AG04449 (cell line): Measurements from ENCODE around the gene RCN1.

Experiments used
- CTCF ChIA-PET: fragments of 350-600 bp; formaldehyde crosslinking; extraction: SDS; loops from one replicate; lab custom pipeline; 2021; ENCODE audit warnings: antibody characterized with exemption; lab: Yijun Ruan, JAX
- POLR2A ChIA-PET: fragments of 400-600, 350-600 bp; formaldehyde crosslinking; extraction: SDS; loops from one replicate; lab custom pipeline; 2020; ENCODE audit warnings: antibody characterized with exemption, inconsistent platforms; lab: Yijun Ruan, JAX
- DNase-seq: peaks from one replicate; pipeline ENCODE4 v3.0.0-alpha.2; 2010; ENCODE audit warnings: low read depth, low spot score
- H3K4me3 ChIP-seq: 2 replicates; pipeline ENCODE4 v1.5.1; 2011; ENCODE audit warnings: low read depth, mild to moderate bottlenecking, control low read depth, low read length
- TF ChIP-seq, protein P1 (sequence below): IDR thresholded peaks from one replicate; pipeline ENCODE4 v1.5.1; 2011; ENCODE audit warnings: mild to moderate bottlenecking, moderate library complexity, low read length, control low read depth, inconsistent platforms; ENCODE audit not compliant: insufficient read depth; ENCODE audit errors: missing control alignments

RCN1 gene

GRCh38 chr11:32081901-32082300 is 9.0 kb upstream of the RCN1 start:
- CTCF ChIA-PET = interaction anchor here (0.9 to 3.0 kb wide), 3 partner anchors 9 to 29 kb away, joined by 3 to 27 read pairs (median 5); no protein-coding TSS in a partner anchor
- POLR2A ChIA-PET = interaction anchor here (2.0 kb wide), 1 partner anchor 9 kb away, joined by 6 read pairs; the partner anchor contains the start of gene RCN1
- TF ChIP-seq, protein P1, sequence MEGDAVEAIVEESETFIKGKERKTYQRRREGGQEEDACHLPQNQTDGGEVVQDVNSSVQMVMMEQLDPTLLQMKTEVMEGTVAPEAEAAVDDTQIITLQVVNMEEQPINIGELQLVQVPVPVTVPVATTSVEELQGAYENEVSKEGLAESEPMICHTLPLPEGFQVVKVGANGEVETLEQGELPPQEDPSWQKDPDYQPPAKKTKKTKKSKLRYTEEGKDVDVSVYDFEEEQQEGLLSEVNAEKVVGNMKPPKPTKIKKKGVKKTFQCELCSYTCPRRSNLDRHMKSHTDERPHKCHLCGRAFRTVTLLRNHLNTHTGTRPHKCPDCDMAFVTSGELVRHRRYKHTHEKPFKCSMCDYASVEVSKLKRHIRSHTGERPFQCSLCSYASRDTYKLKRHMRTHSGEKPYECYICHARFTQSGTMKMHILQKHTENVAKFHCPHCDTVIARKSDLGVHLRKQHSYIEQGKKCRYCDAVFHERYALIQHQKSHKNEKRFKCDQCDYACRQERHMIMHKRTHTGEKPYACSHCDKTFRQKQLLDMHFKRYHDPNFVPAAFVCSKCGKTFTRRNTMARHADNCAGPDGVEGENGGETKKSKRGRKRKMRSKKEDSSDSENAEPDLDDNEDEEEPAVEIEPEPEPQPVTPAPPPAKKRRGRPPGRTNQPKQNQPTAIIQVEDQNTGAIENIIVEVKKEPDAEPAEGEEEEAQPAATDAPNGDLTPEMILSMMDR = no peak

DNA sequence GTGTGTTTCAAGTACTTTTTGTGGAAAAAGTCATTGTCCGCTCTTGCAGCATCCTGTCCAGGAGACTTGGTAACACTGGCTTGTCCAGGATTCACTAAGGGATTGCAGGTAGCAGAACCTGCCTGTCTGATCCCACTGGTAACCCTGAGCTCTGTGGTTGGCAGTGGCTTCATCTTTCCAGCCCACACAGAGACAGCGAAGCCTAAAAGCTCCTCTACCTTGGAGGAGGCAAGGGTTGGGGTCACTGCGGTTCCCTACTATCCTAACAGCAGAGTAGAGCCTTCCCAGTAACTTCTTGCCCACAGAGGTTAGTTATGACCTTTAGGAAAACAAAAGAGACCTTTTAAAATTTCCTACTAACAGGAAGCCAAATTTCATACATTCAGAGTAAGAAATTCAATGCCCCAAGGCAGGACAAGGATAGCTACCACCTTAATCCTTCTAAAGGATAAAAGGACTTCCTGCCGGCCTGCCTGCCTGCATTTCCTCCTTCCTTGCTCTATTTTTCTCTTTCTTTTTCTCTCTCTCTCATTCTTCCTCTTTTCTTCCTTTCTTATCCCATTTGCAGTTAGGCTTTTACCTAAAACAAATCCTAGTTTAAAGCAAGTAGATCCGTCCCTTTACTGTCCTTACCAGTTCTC is 8.4 kb upstream of the RCN1 start:
- ChIA-PET POLR2A (interaction anchor here (2.0 kb wide), 1 partner anchor 9 kb away, joined by 6 read pairs; the partner anchor contains the start of gene RCN1), CTCF (interaction anchor here (1.7 to 3.0 kb wide), 2 partner anchors 10 to 30 kb away, joined by 5 to 27 read pairs; no protein-coding TSS in a partner anchor)
- TF ChIP-seq, protein P1 = no peak
- no peak for DNase-seq
- H3K4me3 ChIP-seq = no peak overlapping the region

More at GRCh38 chr11:32081901-32082300, 9.0 kb upstream of the RCN1 start:
- H3K4me3 ChIP-seq = no peak overlapping the region
- no peak for DNase-seq

DNA sequence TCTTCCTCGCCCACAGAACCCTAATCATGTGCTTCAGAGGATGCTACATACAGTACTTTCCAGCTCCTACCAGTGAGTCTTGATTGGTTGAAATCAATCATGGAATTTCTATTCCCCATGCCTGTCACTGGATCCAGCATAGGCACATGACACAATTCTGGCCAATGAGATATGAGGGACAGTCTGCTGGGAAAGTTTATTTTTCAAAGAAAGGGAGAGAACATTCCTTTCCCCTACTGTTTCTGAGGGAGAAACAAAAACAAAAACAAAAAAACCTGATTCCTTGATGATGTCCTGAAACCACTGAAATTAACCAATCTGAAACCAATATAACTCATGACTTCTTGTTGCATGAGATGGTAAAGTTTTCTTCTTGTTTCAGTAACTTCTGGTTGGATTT is 3.3 kb upstream of the RCN1 start:
- CTCF ChIA-PET = interaction anchor here (1.5 to 2.6 kb wide), 3 partner anchors 16 to 88 kb away, joined by 7 to 13 read pairs (median 8); no protein-coding TSS in a partner anchor
- POLR2A ChIA-PET = no interaction called here
- no peak overlapping the region for H3K4me3 ChIP-seq
- TF ChIP-seq, protein P1 = no peak
- no peak for DNase-seq

- peak overlapping the region; percentile 34; the same call in 1 of the 2 replicates for H3K4me3 ChIP-seq
- ChIA-PET POLR2A (no interaction called here), CTCF (interaction anchor here (1.5 to 2.6 kb wide), 4 partner anchors 17 to 88 kb away, joined by 5 to 13 read pairs (median 8); no protein-coding TSS in a partner anchor)
- TF ChIP-seq, protein P1 = no peak
- peak; percentile 73 for DNase-seq
Observed at GRCh38 chr11:32088117-32088941, 2.5 kb upstream of the RCN1 start.

DNA sequence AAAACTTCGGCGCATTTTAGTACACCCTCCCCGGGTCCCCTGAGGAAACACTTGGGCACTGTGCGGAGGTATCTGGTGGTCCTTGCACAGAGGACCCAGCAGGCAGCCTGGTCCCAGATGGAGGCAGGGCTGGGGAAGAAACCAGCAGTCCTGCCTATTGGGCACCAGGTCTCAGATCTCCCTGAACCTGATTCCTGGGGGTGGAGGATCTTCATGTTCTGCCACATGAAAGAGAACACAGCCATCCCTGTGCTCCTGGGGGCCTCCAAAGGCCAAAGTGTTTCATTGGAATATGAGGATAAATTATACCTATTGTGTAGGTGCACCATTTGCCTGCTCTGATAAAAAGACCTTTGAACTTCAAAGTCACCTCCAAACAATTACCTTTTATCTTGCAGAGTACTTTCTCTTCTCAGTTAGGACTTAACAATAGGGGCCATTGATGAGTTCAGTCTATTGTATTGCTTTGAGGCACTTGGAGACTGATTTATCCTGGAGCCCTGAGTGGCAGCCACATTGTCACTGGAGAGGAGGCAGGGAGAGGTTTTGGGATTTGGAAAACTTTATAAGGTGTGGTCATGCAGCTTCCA is 1.8 kb downstream of the RCN1 start:
- CTCF ChIA-PET = no interaction called here
- DNase-seq = no peak
- TF ChIP-seq, protein P1 = no peak
- POLR2A ChIA-PET = interaction anchor here (2.2 kb wide), 1 partner anchor 11 kb away, joined by 6 read pairs; no protein-coding TSS in a partner anchor
- H3K4me3 ChIP-seq = peak overlapping the region; percentile 82
